Gastroesophageal sphincter (tissue), 4 donors: Measurements from ENCODE around the gene LRRK2. TPM values are rescaled to one million over a fixed set of nuclear protein-coding genes. Genes with fewer than 3 reads are reported as not detected.
A peak's percentile ranks its signal among the peaks of the same experiment; 100 is the strongest.

ENCODE experiments used
- ATAC-seq: fragments of 150-250 bp; one replicate; pipeline ENCODE4 v1.9.1; 2016; ENCODE audit warnings: mild to moderate bottlenecking, moderate library complexity
- H3K27ac ChIP-seq, 4 donors: fragments of 200-600 bp; sonication (generic) in 3 of 4; 1 replicate in 3 of 4; 2 replicates in 1 of 4; pipeline ENCODE4 v1.5.1; 2016 to 2019
- H3K27me3 ChIP-seq: fragments of 200-600 bp; sonication (generic); one replicate; pipeline ENCODE4 v1.5.1; 2019
- H3K36me3 ChIP-seq, 2 donors: fragments of 200-600 bp; sonication (generic); one replicate each; pipeline ENCODE4 v1.5.1; 2019; ENCODE audit warnings: control low read depth in 1 of 2
- H3K4me1 ChIP-seq, 3 donors: fragments of 200-600 bp; sonication (generic); 1 replicate in 2 of 3; 2 replicates in 1 of 3; pipeline ENCODE4 v1.5.1; 2016 to 2019; ENCODE audit warnings: control low read depth in 2 of 3
- H3K4me3 ChIP-seq, 2 donors: fragments of 200-600 bp; sonication (generic); one replicate each; pipeline ENCODE4 v1.5.1; 2019; ENCODE audit warnings: mild to moderate bottlenecking in 1 of 2, moderate library complexity in 1 of 2
- H3K9me3 ChIP-seq, 3 donors: fragments of 200-600 bp; sonication (generic); one replicate each; pipeline ENCODE4 v1.5.1; 2017 to 2019; ENCODE audit warnings: control low read depth in 2 of 3
- CTCF ChIP-seq, 4 experiments: fragments of 200-600 bp in 2 of 4; fragments of 450-650 bp in 2 of 4; sonication (generic) in 1 of 4; IDR thresholded peaks; one replicate each; pipeline ENCODE4 v1.5.1; 2017 to 2019; ENCODE audit warnings: antibody characterized with exemption in 4 of 4, mild to moderate bottlenecking in 2 of 4, moderate library complexity in 2 of 4
- EP300 ChIP-seq: sonication (generic); formaldehyde crosslinking; IDR thresholded peaks from one replicate; pipeline ENCODE4 v1.6.1; 2017; ENCODE audit warnings: antibody characterized with exemption, mild to moderate bottlenecking
- POLR2A ChIP-seq, 2 donors: fragments of 450-650 bp; IDR thresholded peaks; one replicate each; pipeline ENCODE4 v1.6.1; 2017; ENCODE audit warnings: antibody characterized with exemption in 2 of 2, mild to moderate bottlenecking in 2 of 2, moderate library complexity in 1 of 2
- POLR2AphosphoS5 ChIP-seq: sonication (generic); formaldehyde crosslinking; IDR thresholded peaks from one replicate; pipeline ENCODE4 v1.6.1; 2017; ENCODE audit warnings: antibody characterized with exemption
- WGBS, 2 donors: methylation state at CpG; one replicate each; pipeline ENCODE4 v1.1.5; 2018; ENCODE audit warnings: low coverage in 1 of 2; 5-methylcytosine and 5-hydroxymethylcytosine counted together
- total RNA-seq, 4 donors: library from RNA; depleted of rRNA; stranded (reverse); fragments of >200 nt; gene quantifications; one replicate each; pipeline ENCODE4 v1.1.0, GENCODE V29; 2016

The LRRK2 gene
- total RNA-seq, 4 donors from 2014 or later = 22.7 to 35.2 (median 29.3) TPM

GRCh38 chr12:40315375-40315774, 90.6 kb downstream of the LRRK2 start:
- no peak for ATAC-seq
- TF ChIP-seq POLR2AphosphoS5 (no peak), POLR2A (IDR thresholded peaks at IDR 0.05) (no peak), EP300 (no peak), CTCF (IDR thresholded peaks at IDR 0.05) (no peak)
- Histone ChIP-seq H3K9me3 (no peaks in the 10 kb centered on the region), H3K27ac (no peak overlapping the region), H3K27me3 (no peaks in the 10 kb centered on the region), H3K4me1 (no peaks in the 10 kb centered on the region), H3K36me3 (peaks cover 0 to 25% of the 10 kb centered on the region in 2 donors), H3K4me3 (no peak overlapping the region)
- 94 to 100% methylated on average over 1 of the region's 1 CpG for WGBS, 2 donors

- Histone ChIP-seq H3K9me3 (no peaks in the 10 kb centered on the region), H3K27me3 (no peaks in the 10 kb centered on the region), H3K4me1 (no peaks in the 10 kb centered on the region), H3K4me3 (no peak overlapping the region), H3K36me3 (peaks cover 0 to 48% of the 10 kb centered on the region in 2 donors), H3K27ac (no peak overlapping the region)
- no peak for ATAC-seq
- no peak for TF ChIP-seq CTCF (IDR thresholded peaks at IDR 0.05)
Measured at GRCh38 chr12:40324261-40324660, 99.5 kb downstream of the LRRK2 start.

GRCh38 chr12:40325349-40325960, 100.7 kb downstream of the LRRK2 start:
- ATAC-seq = no peak
- WGBS, 2 donors = 58 to 64% methylated on average over 4 to 5 of the region's 5 CpGs

GRCh38 chr12:40327535-40327934, 102.7 kb downstream of the LRRK2 start:
- Histone ChIP-seq H3K4me3 (no peak overlapping the region), H3K27ac (no peak overlapping the region), H3K9me3 (no peaks in the 10 kb centered on the region), H3K36me3 (peaks cover 0 to 59% of the 10 kb centered on the region in 2 donors), H3K4me1 (no peaks in the 10 kb centered on the region), H3K27me3 (no peaks in the 10 kb centered on the region)
- TF ChIP-seq POLR2A (IDR thresholded peaks at IDR 0.05) = no peak
- TF ChIP-seq CTCF (IDR thresholded peaks at IDR 0.05) = no peak
- WGBS, 2 donors = 85 to 100% methylated on average over 2 to 3 of the region's 3 CpGs
- no peak for ATAC-seq

More at GRCh38 chr12:40325349-40325960, 100.7 kb downstream of the LRRK2 start:
- Histone ChIP-seq H3K36me3 (peaks cover 0 to 60% of the 10 kb centered on the region in 2 donors), H3K4me1 (no peaks in the 10 kb centered on the region), H3K4me3 (no peak overlapping the region), H3K27me3 (no peaks in the 10 kb centered on the region), H3K9me3 (no peaks in the 10 kb centered on the region), H3K27ac (no peak overlapping the region)
- TF ChIP-seq POLR2A (IDR thresholded peaks at IDR 0.05) = no peak
- TF ChIP-seq CTCF (IDR thresholded peaks at IDR 0.05) = peak in 1 of 4 experiments; percentile 25

GRCh38 chr12:40330180-40330579, 105.4 kb downstream of the LRRK2 start:
- H3K27me3 ChIP-seq = no peaks in the 10 kb centered on the region
- no peaks in the 10 kb centered on the region for H3K4me1 ChIP-seq
- peaks cover 0 to 76% of the 10 kb centered on the region in 2 donors for H3K36me3 ChIP-seq
- no peak for ATAC-seq
- H3K4me3 ChIP-seq = no peak overlapping the region
- 78% methylated on average over 1 of the region's 1 CpG; no CpG with 5 or more reads in 1 of the 2 donors for WGBS, 2 donors
- no peaks in the 10 kb centered on the region for H3K9me3 ChIP-seq
- TF ChIP-seq EP300 = no peak
- no peak for TF ChIP-seq POLR2AphosphoS5
- TF ChIP-seq CTCF (IDR thresholded peaks at IDR 0.05) = no peak
- no peak for TF ChIP-seq POLR2A (IDR thresholded peaks at IDR 0.05)
- no peak overlapping the region for H3K27ac ChIP-seq
